AG10803 (cell line): ENCODE measurements around the gene HOXA11.
A peak's percentile ranks its signal among the peaks of the same experiment; 100 is the strongest.

Source experiments
- DNase-seq: peaks from one replicate; pipeline ENCODE4 v3.0.0; 2010; ENCODE audit warnings: low read depth
- H3K4me3 ChIP-seq: 2 replicates; pipeline ENCODE4 v1.5.1; 2011; ENCODE audit warnings: mild to moderate bottlenecking, low read length, control low read depth
- TF ChIP-seq, protein P1 (sequence below): conservative IDR thresholded peaks from 2 replicates; pipeline ENCODE4 v1.5.1; 2011; ENCODE audit warnings: mild to moderate bottlenecking, low read length, control low read depth, inconsistent platforms

The HOXA11 gene

DNA sequence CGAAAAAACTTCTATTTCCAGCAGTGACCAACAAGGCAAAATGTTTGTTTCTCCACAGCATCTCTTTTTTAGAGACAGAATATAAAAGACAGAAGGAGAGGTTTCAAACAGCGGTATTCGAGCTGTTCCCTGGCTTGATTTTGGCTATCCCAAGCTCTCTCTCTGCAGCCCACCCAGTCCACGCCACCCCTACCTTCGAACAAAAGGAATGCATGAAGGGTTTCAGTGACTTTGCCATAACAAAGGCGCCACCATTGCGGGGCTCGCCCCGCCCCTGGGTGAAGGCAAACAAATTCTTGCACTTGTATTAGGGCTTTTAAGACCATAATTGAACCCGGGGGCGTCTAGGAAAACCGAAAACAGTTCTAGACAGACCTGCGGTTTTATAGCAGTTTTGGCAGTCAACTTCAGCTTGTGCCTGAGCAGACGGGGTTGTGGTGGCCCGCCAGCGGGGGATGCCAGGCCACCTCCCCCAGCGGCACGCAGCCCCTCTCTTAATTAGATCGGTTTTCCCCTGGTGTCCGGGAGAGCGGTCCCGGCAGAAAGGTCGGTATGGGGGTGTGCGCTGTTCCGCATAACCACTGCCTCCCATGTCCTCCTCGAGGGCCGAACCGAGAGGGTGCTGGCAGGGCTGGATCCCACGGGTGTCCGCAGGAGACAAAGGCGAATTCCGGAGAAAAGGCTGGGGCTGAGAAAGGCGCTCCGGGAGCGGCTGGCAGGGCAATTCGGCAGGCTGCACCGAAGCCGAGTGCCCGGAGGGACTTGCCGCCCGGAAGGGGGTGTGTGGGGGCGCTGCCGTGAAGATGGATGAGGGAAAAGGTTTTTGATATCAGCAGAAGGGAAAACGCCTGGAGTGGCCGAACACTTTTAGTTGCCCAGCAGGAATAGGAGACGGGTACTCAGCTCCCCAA lies 2.7 kb upstream of the HOXA11 start:
- TF ChIP-seq, protein P1, sequence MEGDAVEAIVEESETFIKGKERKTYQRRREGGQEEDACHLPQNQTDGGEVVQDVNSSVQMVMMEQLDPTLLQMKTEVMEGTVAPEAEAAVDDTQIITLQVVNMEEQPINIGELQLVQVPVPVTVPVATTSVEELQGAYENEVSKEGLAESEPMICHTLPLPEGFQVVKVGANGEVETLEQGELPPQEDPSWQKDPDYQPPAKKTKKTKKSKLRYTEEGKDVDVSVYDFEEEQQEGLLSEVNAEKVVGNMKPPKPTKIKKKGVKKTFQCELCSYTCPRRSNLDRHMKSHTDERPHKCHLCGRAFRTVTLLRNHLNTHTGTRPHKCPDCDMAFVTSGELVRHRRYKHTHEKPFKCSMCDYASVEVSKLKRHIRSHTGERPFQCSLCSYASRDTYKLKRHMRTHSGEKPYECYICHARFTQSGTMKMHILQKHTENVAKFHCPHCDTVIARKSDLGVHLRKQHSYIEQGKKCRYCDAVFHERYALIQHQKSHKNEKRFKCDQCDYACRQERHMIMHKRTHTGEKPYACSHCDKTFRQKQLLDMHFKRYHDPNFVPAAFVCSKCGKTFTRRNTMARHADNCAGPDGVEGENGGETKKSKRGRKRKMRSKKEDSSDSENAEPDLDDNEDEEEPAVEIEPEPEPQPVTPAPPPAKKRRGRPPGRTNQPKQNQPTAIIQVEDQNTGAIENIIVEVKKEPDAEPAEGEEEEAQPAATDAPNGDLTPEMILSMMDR = no peak
- peak overlapping the region; percentile 22 for H3K4me3 ChIP-seq
- no peak for DNase-seq

DNA sequence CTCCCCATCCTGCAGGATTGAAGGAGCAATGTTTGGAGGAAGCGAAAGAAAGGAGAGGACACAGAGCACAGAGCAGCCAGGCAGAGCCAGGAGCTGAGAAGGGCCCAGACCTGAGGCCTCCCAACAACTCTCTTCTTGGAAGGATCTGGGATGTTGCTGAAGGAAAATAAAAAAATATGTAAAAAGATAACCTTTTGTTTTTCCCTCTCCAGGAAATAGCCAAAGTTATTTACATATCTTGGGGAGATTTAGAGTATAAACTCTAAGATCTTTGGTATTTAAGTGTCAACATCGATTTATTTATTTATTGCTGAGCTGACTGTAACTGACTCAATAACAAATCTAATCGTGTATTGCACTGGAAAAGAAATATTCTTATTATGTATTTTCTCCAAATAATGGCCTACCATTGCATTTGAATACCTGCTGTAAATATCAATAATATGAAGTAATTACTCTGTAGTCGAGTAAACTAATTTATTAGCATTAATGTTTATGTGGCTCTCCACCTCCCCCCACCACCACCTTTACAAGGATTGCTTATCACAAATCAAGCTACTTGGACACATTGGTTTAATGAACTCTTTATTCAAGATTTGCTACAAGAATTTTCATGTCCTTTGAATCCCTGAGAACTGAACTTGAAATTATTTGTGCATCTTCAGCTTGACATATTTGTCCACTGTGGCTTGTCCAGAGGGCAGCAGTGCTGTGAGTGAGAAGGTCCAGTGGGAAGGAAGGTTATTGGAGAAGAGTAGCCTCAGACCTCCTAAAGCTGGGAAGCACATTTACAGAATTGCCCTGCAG lies 1.8 kb upstream of the HOXA11 start:
- TF ChIP-seq, protein P1 = no peak
- peak overlapping the region; percentile 79 for H3K4me3 ChIP-seq
- no peak for DNase-seq

DNA sequence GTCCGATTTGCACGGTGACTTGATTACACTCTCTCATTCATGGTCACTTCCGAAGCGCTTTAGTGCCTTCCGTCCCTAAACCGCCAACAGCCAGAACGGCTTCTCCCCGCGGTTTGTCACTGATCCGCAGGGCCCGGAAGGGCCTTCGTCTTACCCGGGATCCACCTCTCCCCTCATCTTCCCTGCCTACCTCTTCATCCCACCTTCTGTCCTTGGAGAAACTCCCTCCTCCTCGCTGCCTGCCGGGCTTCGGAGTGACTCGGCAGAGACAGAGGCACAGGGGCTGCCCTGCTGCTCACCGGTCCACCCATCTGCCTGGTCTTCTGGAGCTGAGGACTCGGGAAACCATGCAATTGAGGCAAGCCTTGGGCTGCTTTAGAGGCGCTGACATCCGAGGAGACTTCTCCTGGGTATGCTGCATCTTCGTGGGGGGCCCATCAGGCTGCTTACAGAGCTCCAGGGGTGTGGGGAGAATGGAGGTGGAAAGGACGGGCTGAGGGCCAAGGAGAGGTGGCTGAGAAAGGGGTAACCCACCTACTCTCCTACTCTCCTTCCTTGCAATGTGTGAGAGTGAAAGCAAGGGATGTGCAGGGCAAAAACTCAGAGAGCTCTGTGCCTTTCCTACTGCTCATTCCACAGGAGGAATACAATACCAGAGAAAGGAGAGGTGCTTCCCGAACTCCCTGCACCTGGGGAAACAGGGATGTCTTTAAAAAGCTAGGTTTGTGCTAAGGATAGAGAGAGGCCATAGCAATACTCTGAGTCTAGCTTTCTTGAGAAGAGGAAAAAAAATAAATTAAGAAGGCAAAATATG lies 1.0 kb upstream of the HOXA11 start:
- peak overlapping the region; percentile 79 for H3K4me3 ChIP-seq
- DNase-seq = no peak
- TF ChIP-seq, protein P1 = no peak

DNA sequence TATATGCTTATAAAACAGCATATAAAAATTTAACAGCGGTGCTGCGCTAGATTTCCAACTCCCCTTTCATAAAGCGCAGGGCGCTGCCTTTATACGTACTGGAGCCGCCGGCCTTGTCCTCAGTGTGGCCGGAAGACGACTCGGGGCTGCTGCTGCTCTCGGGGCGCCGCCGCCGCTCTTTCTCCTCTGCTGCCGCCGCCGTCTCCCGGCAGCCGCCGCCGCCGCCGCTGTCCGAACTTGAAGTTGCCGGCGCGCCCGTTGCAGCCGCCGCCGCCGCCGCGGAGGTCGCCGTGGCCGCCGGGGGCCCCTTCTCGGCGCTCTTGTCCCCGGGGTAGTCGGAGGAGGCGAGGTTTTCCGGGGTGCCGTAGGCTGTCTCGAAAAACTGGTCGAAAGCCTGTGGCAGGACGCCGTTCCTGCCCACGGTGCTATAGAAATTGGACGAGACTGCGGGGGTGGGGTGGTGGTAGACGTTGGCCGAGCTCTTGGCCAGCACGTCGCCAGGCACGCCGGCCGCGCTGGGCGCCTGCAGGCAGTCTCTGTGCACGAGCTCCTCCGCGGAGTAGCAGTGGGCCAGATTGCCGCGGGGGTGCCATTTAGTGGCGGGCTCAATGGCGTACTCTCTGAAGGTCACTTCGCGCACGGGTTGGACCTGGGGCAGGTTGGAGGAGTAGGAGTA lies 557 bp downstream of the HOXA11 start:
- H3K4me3 ChIP-seq = peak overlapping the region; percentile 79
- DNase-seq = no peak
- TF ChIP-seq, protein P1 = no peak

DNA sequence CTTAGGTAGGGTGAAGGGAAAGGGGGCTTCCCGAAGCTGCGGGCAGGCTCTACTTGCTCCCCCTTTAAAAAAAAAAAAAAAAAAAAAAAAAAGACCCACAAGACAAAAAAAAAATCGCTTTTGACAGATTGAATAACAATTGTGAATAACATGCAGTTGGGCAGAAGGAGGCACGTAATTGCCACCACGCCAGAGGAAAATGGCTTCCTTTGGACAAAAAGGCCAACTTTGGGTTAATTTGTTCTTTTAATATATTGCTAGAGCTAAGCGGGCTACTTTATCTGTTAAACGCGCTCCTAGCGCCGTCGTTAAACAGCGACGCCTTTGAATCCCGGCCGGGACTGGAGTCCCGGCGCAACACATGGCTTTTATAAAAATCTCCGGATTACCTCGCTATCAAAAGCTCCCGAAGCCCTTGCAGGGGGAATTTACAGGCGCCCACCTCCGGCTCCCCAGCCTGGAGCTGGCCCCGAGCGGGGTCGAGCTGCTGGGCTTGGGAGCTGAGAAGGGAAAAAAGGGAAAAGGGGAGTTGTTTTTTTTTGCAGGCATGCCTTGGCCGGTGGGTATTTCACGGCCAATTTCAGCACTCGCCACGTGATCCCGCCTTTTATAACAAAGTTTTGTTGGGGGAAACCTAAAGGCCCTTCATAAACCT lies 1.2 kb downstream of the HOXA11 start:
- H3K4me3 ChIP-seq = peak overlapping the region; percentile 79
- DNase-seq = no peak
- TF ChIP-seq, protein P1 = no peak
